ENCODE measurements around the gene POU5F1.
"Not testable (repeated sequence)": the region's sequence is repeated elsewhere in the genome, so short reads cannot be mapped to it uniquely, and the experiment has no call there.

The POU5F1 gene

GRCh38 chr6:31170600-31170881 is at the start of gene POU5F1:
TSS of gene POU5F1 (minus strand) at chr6:31170682. CDS start at chr6:31170620, 62 bp downstream.
- DNase-seq: peak in 1 of 10 donors; percentile 18
- intact Hi-C loops (cut with DNase I): no loop called here

- intact Hi-C loops (cut with DNase I): no loop called here
- no peak for DNase-seq
These were observed 45.9 kb upstream of the POU5F1 start for GRCh38 chr6:31216208-31216898.

GRCh38 chr6:31215216-31215615 is 44.7 kb upstream of the POU5F1 start:
- intact Hi-C loops (cut with DNase I); DNase-seq: not testable (repeated sequence)

GRCh38 chr6:31214516-31214915 is 44.0 kb upstream of the POU5F1 start:
- DNase-seq: no peak
- intact Hi-C loops (cut with DNase I): no loop called here

- intact Hi-C loops (cut with DNase I): no loop called here
- DNase-seq: no peak
These were observed 40.5 kb upstream of the POU5F1 start for GRCh38 chr6:31210741-31211532.

- intact Hi-C loops (cut with DNase I): no loop called here
- DNase-seq: no peak
These were observed 39.6 kb upstream of the POU5F1 start for GRCh38 chr6:31210123-31210522.

DNA sequence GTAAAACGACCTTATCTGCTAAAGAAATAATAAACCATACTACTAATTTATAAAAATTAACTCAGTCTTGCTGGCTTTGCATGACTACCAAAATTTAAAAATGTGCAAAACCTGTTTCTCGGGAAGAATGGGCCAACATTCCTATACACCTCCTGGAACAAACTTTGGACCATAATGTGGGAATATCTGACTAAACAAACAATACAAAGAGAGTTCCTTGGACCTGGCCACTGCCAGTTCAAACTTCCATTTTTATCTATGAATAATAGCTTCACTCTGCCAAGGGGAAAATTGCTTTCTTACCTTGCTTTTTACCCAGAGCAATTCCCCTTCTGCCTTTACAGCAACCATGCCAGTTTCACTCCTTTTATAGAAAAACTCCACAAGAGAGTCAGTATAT is 38.7 kb upstream of the POU5F1 start:
- intact Hi-C loops (cut with DNase I): no loop called here

DNA sequence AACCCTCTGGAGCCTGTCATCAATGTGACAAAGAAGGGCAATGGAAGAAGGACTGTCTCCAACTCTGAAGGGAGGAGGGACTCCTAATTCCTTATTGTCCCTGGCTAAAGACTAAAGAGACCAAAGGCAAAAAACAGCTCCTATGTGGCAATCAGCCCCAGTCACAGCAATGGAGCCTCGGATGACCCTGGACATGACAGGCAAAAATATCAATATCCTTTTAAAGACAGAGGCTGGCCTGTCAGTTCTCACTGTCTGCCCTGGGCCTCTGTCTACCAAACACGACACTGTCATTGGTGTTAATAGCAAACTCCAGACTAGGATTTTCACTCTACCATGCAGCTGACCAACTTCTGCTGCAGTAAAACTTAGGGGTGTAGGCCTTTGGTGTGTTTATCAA is 38.0 kb upstream of the POU5F1 start:
- DNase-seq: no peak
- intact Hi-C loops (cut with DNase I): no loop called here

More for the DNA sequence above, 38.7 kb upstream of the POU5F1 start:
- DNase-seq: no peak

GRCh38 chr6:31205638-31206037 is 35.2 kb upstream of the POU5F1 start:
- intact Hi-C loops (cut with DNase I): no loop called here

GRCh38 chr6:31204751-31205145 is 34.3 kb upstream of the POU5F1 start:
- intact Hi-C loops (cut with DNase I): no loop called here

More at GRCh38 chr6:31205638-31206037, 35.2 kb upstream of the POU5F1 start:
- no peak for DNase-seq

GRCh38 chr6:31203345-31203979 is 33.0 kb upstream of the POU5F1 start:
- no peak for DNase-seq
- intact Hi-C loops (cut with DNase I): no loop called here

More at GRCh38 chr6:31204751-31205145, 34.3 kb upstream of the POU5F1 start:
- no peak for DNase-seq

DNA sequence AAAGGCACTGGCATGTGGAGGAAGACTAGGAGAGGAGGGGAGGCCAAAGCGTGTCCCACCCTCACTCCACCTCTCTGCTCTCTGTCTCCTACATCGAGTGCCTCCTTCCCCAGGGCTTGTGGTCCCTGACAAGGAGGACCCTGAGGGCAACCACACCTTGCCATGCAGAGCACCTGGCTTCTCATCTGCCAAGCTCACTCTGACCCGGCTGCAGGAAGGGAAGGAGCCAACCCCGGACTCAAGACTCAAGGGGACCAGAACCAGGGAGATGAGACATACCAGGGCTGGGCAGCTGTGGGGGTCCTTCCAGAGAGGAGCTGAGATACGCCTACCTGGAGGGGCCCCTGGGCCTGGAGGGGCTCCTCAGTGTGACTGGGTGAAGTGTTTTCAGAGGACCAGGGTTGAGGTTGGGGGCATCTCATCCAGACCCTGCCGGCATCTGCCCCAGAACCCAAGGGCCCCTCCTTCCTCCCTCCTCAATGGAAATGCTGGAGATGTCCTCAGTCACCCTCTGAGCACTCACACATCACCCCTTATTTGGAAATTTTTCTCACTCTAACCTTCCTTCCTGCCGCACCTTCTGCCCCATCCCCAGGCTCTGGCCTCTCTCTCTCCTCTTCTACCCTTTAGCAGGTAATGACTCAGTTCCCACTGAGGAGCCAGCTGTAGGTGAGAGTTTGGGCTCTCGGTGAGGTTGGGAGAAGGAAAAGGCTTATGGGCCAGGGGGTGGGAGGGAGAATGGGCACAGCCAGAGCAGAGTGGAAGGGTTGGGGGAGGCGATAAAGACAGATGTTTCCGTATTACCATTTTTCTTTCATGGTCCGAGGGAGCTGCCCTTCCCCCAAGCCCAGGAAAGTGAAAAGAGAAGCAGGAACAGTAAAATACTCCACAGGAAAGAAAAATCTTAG is 32.0 kb upstream of the POU5F1 start:
- DNase-seq: no peak
- intact Hi-C loops (cut with DNase I): no loop called here

GRCh38 chr6:31199105-31199452 is 28.6 kb upstream of the POU5F1 start:
- not testable (repeated sequence) for DNase-seq
- intact Hi-C loops (cut with DNase I): loop anchor here (5.0 kb wide), 2 partner anchors 42 to 73 kb away; partner anchors contain the start of genes CCHCR1, HLA-C and TCF19

DNA sequence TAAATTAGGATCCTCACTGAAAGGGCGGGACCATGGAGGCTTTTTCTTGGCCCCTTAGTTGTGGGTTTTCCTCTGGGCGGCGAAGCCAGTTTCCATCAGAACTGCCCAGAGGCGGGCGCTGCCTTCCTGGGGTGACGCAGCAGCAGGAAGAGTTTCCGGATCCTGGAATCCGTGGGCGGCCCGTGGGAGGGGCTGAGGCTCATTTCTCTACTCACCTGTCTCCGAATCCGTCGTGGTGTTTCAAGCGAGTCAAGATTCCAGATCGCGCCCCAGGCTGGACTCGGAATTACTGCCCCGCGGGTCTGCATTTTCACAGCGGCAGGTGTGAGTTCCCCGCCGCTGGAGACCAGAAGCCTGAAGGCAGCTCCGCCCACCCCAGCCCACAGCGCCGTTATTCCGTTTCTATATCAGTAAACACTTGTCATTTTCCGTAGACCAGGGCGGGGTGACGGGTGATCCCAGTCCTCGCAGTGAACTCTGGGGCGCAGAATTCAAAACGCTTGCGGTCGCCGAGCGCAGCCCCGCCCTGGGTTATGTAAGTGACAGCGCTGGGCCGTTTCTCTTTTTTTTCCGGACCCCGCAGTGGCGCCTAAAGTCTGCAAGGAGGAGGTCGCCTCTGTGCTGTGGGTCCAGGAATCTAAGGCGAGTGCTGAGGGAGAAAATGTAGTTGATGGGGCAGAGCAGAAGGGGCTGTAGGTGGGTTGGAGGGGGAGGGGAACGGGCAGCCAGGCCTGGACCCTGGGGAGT is 27.2 kb upstream of the POU5F1 start:
- intact Hi-C loops (cut with DNase I): loop anchor here (1.0 to 5.0 kb wide), 3 partner anchors 40 to 170 kb away; partner anchors contain the start of genes CCHCR1, HLA-C and TCF19

DNA sequence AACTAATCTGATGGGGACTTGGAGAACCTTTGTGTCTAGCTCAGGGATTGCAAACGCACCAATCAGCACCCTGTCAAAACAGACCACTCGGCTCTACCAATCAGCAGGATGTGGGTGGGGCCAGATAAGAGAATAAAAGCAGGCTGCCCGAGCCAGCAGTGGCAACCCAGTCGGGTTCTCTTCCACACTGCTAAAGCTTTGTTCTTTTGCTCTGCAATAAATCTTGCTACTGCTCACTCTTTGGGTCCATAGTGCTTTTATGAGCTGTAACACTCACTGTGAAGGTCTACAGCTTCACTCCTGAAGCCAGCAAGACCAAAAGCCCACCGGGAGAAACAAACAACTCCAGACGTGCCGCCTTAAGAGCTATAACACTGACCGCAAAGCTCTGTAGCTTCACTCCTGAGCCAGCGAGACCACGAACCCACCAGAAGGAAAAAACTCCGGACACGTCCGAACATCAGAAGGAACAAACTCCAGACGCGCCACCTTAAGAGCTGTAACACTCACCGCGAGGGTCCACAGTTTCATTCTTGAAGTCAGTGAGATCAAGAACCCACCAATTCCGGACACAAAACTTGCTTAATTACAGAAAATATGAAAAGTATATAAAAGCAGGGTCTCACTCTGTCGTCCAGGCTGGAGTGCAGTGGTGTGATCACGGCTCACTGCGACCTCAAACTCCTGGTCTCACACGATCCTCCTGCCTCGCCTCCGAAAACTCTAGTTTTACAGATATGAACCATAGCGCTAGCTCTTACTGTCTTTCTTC is 26.0 kb upstream of the POU5F1 start:
- intact Hi-C loops (cut with DNase I): loop anchor here (1.0 to 5.0 kb wide), 3 partner anchors 39 to 171 kb away; partner anchors contain the start of genes CCHCR1, HLA-C and TCF19
- not testable (repeated sequence) for DNase-seq

More for the DNA sequence above, 27.2 kb upstream of the POU5F1 start:
- peak; percentile 68 to 97 (median 82) for DNase-seq

DNA sequence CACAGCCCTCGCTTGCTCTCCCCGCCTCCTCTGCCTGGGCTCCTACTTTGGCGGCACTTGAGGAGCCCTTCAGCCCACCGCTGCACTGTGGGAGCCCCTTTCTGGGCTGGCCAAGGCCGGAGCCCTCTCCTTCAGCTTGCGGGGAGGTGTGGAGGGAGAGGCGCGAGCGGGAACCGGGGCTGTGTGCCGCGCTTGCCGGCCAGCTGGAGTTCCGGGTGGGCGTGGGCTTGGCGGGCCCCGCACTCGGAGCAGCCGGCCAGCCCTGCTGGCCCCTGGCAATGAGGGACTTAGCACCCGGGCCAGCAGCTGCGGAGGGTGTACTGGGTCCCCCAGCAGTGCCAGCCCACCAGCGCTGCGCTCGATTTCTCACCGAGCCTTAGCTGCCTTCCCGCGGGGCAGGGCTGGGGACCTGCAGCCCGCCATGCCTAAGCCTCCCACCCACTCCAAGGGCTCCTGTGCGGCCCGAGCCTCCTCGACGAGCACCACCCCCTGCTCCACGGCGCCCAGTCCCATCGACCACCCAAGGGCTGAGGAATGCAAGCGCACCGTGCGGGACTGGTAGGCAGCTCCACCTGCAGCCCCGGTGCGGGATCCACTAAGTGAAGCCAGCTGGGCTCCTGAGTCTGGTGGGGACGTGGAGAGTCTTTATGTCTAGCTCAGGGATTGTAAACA is 25.0 kb upstream of the POU5F1 start:
- intact Hi-C loops (cut with DNase I): loop anchor here (5.0 kb wide), 2 partner anchors 38 to 77 kb away; partner anchors contain the start of genes CCHCR1, HLA-C and TCF19

DNA sequence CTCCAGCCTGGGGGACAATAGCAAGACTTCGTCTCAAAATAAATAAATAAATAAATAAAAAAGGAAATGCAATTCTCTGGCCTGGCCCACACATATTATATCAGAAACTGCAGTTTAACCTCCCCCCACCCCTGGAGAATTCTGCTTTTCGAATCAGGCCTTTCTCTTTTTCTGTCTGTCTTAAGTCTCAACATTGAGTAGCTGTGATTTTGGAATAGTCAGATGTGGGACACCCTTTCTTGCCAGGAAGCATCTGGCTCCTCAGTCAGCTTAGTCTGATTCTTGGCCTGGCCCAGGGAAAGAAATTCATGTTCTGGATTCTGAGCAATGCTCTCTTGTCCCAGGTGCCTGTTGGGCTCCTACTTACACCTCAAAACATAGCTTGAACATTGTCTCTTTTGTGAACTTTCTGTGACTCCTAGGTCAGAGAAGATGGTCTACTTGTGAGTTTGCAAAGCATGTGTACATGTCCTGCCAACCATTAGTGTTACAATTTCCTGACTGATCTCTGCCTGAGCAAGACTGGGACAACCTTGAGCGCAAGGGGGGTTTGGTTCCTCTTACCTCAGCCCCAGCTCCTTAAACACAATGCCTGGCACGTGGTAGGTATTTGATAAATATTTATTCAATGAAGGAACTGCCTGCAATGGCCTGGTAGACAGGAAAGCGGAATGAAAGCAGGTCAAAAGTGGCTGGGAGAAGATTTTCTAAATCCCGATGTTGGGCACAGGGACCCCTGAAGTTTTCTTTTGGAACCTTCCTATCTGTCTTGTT is 23.8 kb upstream of the POU5F1 start:
- intact Hi-C loops (cut with DNase I): no loop called here

More for the DNA sequence above, 25.0 kb upstream of the POU5F1 start:
- not testable (repeated sequence) for DNase-seq

More for the DNA sequence above, 23.8 kb upstream of the POU5F1 start:
- DNase-seq: no peak
